ENCODE data around the gene EDAR. TPM values are rescaled to one million over a fixed set of nuclear protein-coding genes. Genes with fewer than 3 reads are reported as not detected.

EDAR gene
- polyA plus RNA-seq, 1 donor (not counting 4 experiments of a cell fraction or from before 2014, with no cell fraction given) = 0.21 TPM

- FAIRE-seq (no peak), DNase-seq (ENCODE audit: low read depth, low spot score) (no peak)
- peaks cover 20% of the 10 kb centered on the region for H3K27me3 ChIP-seq (ENCODE audit: control insufficient read depth, extremely low read depth, insufficient read depth, low read length)
- no peaks in the 10 kb centered on the region for H4K20me1 ChIP-seq (ENCODE audit: control insufficient read depth, extremely low read depth, insufficient read depth, low read length)
- H3K4me2 ChIP-seq (ENCODE audit: control insufficient read depth, extremely low read depth, insufficient read depth, low read depth, low read length) = no peak overlapping the region
- H3K9ac ChIP-seq (ENCODE audit: control insufficient read depth, extremely low read depth, insufficient read depth, low read length) = no peak overlapping the region
- H3K4me1 ChIP-seq (ENCODE audit: control insufficient read depth, extremely low read depth, insufficient read depth, low read length) = peaks cover 8% of the 10 kb centered on the region
- no peaks in the 10 kb centered on the region for H3K79me2 ChIP-seq (ENCODE audit: control insufficient read depth, insufficient read depth, low read length)
- dilution Hi-C loops (cut with MboI; ENCODE audit: extremely low pct_ligation_motif_present, low sequenced_read_pairs) = no loop called here
- H3K9me3 ChIP-seq (ENCODE audit: control insufficient read depth, low read depth, low read length) = no peaks in the 10 kb centered on the region
- H2AFZ ChIP-seq (ENCODE audit: control insufficient read depth, low read length) = no peak overlapping the region
- no peak for TF ChIP-seq CTCF (optimal IDR thresholded peaks at IDR 0.05 in 1 of 3, IDR thresholded peaks at IDR 0.05 in 1 of 3, conservative IDR thresholded peaks at IDR 0.05 in 1 of 3; ENCODE audit: extremely low read depth in 1 of 3, insufficient read depth in 2 of 3, low read length in 3 of 3)
- no peak for TF ChIP-seq EZH2 (IDR thresholded peaks at IDR 0.05; ENCODE audit: low read length)
- H3K36me3 ChIP-seq (ENCODE audit: control insufficient read depth in 2 of 2, extremely low read depth in 1 of 2, insufficient read depth in 2 of 2, low read length in 2 of 2) = no peaks in the 10 kb centered on the region
- H3K9me1 ChIP-seq (ENCODE audit: control insufficient read depth, extremely low read depth, insufficient read depth, low read length) = no peaks in the 10 kb centered on the region
- H3K4me3 ChIP-seq (ENCODE audit: control insufficient read depth in 2 of 3, extremely low read depth in 1 of 3, insufficient read depth in 2 of 3, low read depth in 1 of 3, low read length in 3 of 3) = no peak overlapping the region
- no peak overlapping the region for H3K27ac ChIP-seq (ENCODE audit: control insufficient read depth, insufficient read depth, low read length)
Measured at GRCh38 chr2:108909275-108909823, 79.7 kb downstream of the EDAR start.

GRCh38 chr2:108908713-108909070 lies 80.3 kb downstream of the EDAR start:
- dilution Hi-C loops (cut with MboI; ENCODE audit: extremely low pct_ligation_motif_present, low sequenced_read_pairs) = no loop called here
- peaks cover 20% of the 10 kb centered on the region for H3K27me3 ChIP-seq (ENCODE audit: control insufficient read depth, extremely low read depth, insufficient read depth, low read length)
- FAIRE-seq = no peak

More at GRCh38 chr2:108908713-108909070, 80.3 kb downstream of the EDAR start:
- H3K4me3 ChIP-seq (ENCODE audit: control insufficient read depth in 2 of 3, extremely low read depth in 1 of 3, insufficient read depth in 2 of 3, low read depth in 1 of 3, low read length in 3 of 3) = no peak overlapping the region
- H3K79me2 ChIP-seq (ENCODE audit: control insufficient read depth, insufficient read depth, low read length) = no peaks in the 10 kb centered on the region
- no peaks in the 10 kb centered on the region for H3K9me3 ChIP-seq (ENCODE audit: control insufficient read depth, low read depth, low read length)
- no peak overlapping the region for H3K9ac ChIP-seq (ENCODE audit: control insufficient read depth, extremely low read depth, insufficient read depth, low read length)
- no peak for TF ChIP-seq EZH2 (IDR thresholded peaks at IDR 0.05; ENCODE audit: low read length)
- TF ChIP-seq CTCF (optimal IDR thresholded peaks at IDR 0.05 in 1 of 3, IDR thresholded peaks at IDR 0.05 in 1 of 3, conservative IDR thresholded peaks at IDR 0.05 in 1 of 3; ENCODE audit: extremely low read depth in 1 of 3, insufficient read depth in 2 of 3, low read length in 3 of 3) = no peak
- peaks cover 8% of the 10 kb centered on the region for H3K4me1 ChIP-seq (ENCODE audit: control insufficient read depth, extremely low read depth, insufficient read depth, low read length)
- H2AFZ ChIP-seq (ENCODE audit: control insufficient read depth, low read length) = no peak overlapping the region
- H3K36me3 ChIP-seq (ENCODE audit: control insufficient read depth in 2 of 2, extremely low read depth in 1 of 2, insufficient read depth in 2 of 2, low read length in 2 of 2) = no peaks in the 10 kb centered on the region
- no peaks in the 10 kb centered on the region for H4K20me1 ChIP-seq (ENCODE audit: control insufficient read depth, extremely low read depth, insufficient read depth, low read length)
- no peak overlapping the region for H3K4me2 ChIP-seq (ENCODE audit: control insufficient read depth, extremely low read depth, insufficient read depth, low read depth, low read length)
- H3K27ac ChIP-seq (ENCODE audit: control insufficient read depth, insufficient read depth, low read length) = no peak overlapping the region
- DNase-seq (ENCODE audit: low read depth, low spot score) = no peak
- no peaks in the 10 kb centered on the region for H3K9me1 ChIP-seq (ENCODE audit: control insufficient read depth, extremely low read depth, insufficient read depth, low read length)
